ENCODE data around the gene KCNG2. TPM values are rescaled to one million over a fixed set of nuclear protein-coding genes. Genes with fewer than 3 reads are reported as not detected.

KCNG2 gene
- total RNA-seq, 1 donor from 2014 or later: not detected

- no peaks in the 10 kb centered on the region for H3K27me3 Mint-ChIP-seq
- H3K4me3 Mint-ChIP-seq: no peak overlapping the region
- POLR2A ChIA-PET: no interaction called here
- DNase-seq (no peak), ATAC-seq (ENCODE audit: low read depth) (no peak)
- H3K27ac Mint-ChIP-seq: no peak overlapping the region
- intact Hi-C loops (cut with micrococcal nuclease): no loop called here
- H3K9me3 Mint-ChIP-seq: peaks cover 17% of the 10 kb centered on the region
- CTCF ChIA-PET: no interaction called here
- TF ChIP-seq CTCF (IDR thresholded peaks at IDR 0.05): no peak
- peaks cover 2% of the 10 kb centered on the region for H3K4me1 Mint-ChIP-seq
- peaks cover 98% of the 10 kb centered on the region for H3K36me3 Mint-ChIP-seq (ENCODE audit: low read depth)
Observed at GRCh38 chr18:79938196-79938595, 140.5 kb downstream of the KCNG2 start.

- no peak for ATAC-seq (ENCODE audit: low read depth)
- H3K36me3 Mint-ChIP-seq (ENCODE audit: low read depth): peaks cover 91% of the 10 kb centered on the region
- POLR2A ChIA-PET: no interaction called here
- intact Hi-C loops (cut with micrococcal nuclease): no loop called here
- CTCF ChIA-PET: no interaction called here
- no peak for DNase-seq
- no peak overlapping the region for H3K4me3 Mint-ChIP-seq
- TF ChIP-seq CTCF (IDR thresholded peaks at IDR 0.05): no peak
- no peak overlapping the region for H3K27ac Mint-ChIP-seq
- H3K27me3 Mint-ChIP-seq: no peaks in the 10 kb centered on the region
- peaks cover 2% of the 10 kb centered on the region for H3K4me1 Mint-ChIP-seq
- H3K9me3 Mint-ChIP-seq: peaks cover 9% of the 10 kb centered on the region
Observed at GRCh38 chr18:79939096-79939495, 141.4 kb downstream of the KCNG2 start.

- TF ChIP-seq CTCF (IDR thresholded peaks at IDR 0.05): no peak
- peaks cover 7% of the 10 kb centered on the region for H3K9me3 Mint-ChIP-seq
- ChIA-PET POLR2A (interaction anchor here (1.4 kb wide), 1 partner anchor 11 kb away, joined by 5 read pairs; the partner anchor contains the start of gene SLC66A2), CTCF (no interaction called here)
- intact Hi-C loops (cut with micrococcal nuclease): no loop called here
- H3K4me1 Mint-ChIP-seq: peaks cover 12% of the 10 kb centered on the region
- H3K27ac Mint-ChIP-seq: no peak overlapping the region
- ATAC-seq (ENCODE audit: low read depth) (no peak), DNase-seq (no peak)
- H3K36me3 Mint-ChIP-seq (ENCODE audit: low read depth): peaks cover 82% of the 10 kb centered on the region
- no peaks in the 10 kb centered on the region for H3K27me3 Mint-ChIP-seq
- no peak overlapping the region for H3K4me3 Mint-ChIP-seq
Observed at GRCh38 chr18:79940126-79940813, 142.5 kb downstream of the KCNG2 start.

GRCh38 chr18:79940814-79941472, 143.2 kb downstream of the KCNG2 start:
- CTCF ChIA-PET: no interaction called here
- POLR2A ChIA-PET: interaction anchor here (1.4 kb wide), 1 partner anchor 10 kb away, joined by 5 read pairs; the partner anchor contains the start of gene SLC66A2
- Mint-ChIP-seq H3K27me3 (no peaks in the 10 kb centered on the region), H3K4me1 (peaks cover 18% of the 10 kb centered on the region), H3K36me3 (ENCODE audit: low read depth) (peaks cover 77% of the 10 kb centered on the region), H3K9me3 (peaks cover 1% of the 10 kb centered on the region), H3K4me3 (no peak overlapping the region), H3K27ac (no peak overlapping the region)
- intact Hi-C loops (cut with micrococcal nuclease): no loop called here
- DNase-seq (no peak), ATAC-seq (ENCODE audit: low read depth) (no peak)
- TF ChIP-seq CTCF (IDR thresholded peaks at IDR 0.05): no peak

- no peak for TF ChIP-seq CTCF (IDR thresholded peaks at IDR 0.05)
- no peak overlapping the region for H3K4me3 Mint-ChIP-seq
- H3K9me3 Mint-ChIP-seq: no peaks in the 10 kb centered on the region
- POLR2A ChIA-PET: interaction anchor here (1.4 kb wide), 1 partner anchor 10 kb away, joined by 5 read pairs; the partner anchor contains the start of gene SLC66A2
- H3K4me1 Mint-ChIP-seq: peaks cover 24% of the 10 kb centered on the region
- ATAC-seq (ENCODE audit: low read depth) (no peak), DNase-seq (peak; percentile 7)
- CTCF ChIA-PET: no interaction called here
- H3K27ac Mint-ChIP-seq: no peak overlapping the region
- intact Hi-C loops (cut with micrococcal nuclease): no loop called here
- H3K36me3 Mint-ChIP-seq (ENCODE audit: low read depth): peaks cover 76% of the 10 kb centered on the region
- H3K27me3 Mint-ChIP-seq: no peaks in the 10 kb centered on the region
Observed at GRCh38 chr18:79941473-79942119, 143.9 kb downstream of the KCNG2 start.
